RWPE2 (cell line): Measurements from ENCODE around the gene CTDNEP1.

Experiments
- ATAC-seq: fragments of 200-7000 bp; cut with Tn5 transposase; 3 replicates; pipeline ENCODE4 v1.9.1; 2021; ENCODE audit warnings: low read depth
- DNase-seq: peaks from one replicate; pipeline ENCODE4 v3.0.0-alpha.2; 2020; ENCODE audit warnings: low spot score
- H3K27ac ChIP-seq: fragments of 450-650 bp; 2 replicates; pipeline ENCODE4 v1.5.1; 2017; ENCODE audit warnings: mild to moderate bottlenecking; ENCODE audit not compliant: poor library complexity, severe bottlenecking
- H3K27me3 ChIP-seq: fragments of 250-450 bp; sonication (Bioruptor Pico); 2 replicates; pipeline ENCODE4 v1.5.1; 2021; ENCODE audit warnings: mild to moderate bottlenecking, moderate library complexity; ENCODE audit not compliant: insufficient read depth, poor library complexity, severe bottlenecking
- H3K36me3 ChIP-seq: fragments of 250-450 bp; sonication (Bioruptor Pico); 2 replicates; pipeline ENCODE4 v1.5.1; 2020; ENCODE audit warnings: low read depth, mild to moderate bottlenecking, moderate library complexity
- H3K4me1 ChIP-seq: fragments of 250-450 bp; sonication (Bioruptor Pico); 2 replicates; pipeline ENCODE4 v1.5.1; 2021; ENCODE audit warnings: mild to moderate bottlenecking, moderate library complexity; ENCODE audit not compliant: insufficient read depth, poor library complexity, severe bottlenecking
- H3K4me3 ChIP-seq: fragments of 250-450 bp; sonication (Bioruptor Pico); 2 replicates; pipeline ENCODE4 v1.5.1; 2021; ENCODE audit warnings: mild to moderate bottlenecking, moderate library complexity; ENCODE audit not compliant: severe bottlenecking
- H3K9me3 ChIP-seq: fragments of 250-450 bp; sonication (Bioruptor Pico); 2 replicates; pipeline ENCODE4 v1.5.1; 2021; ENCODE audit warnings: mild to moderate bottlenecking, moderate library complexity; ENCODE audit not compliant: severe bottlenecking
- CTCF ChIP-seq: fragments of 450-650 bp; IDR thresholded peaks from one replicate; pipeline ENCODE4 v1.5.1; 2017; ENCODE audit warnings: mild to moderate bottlenecking, moderate library complexity; ENCODE audit not compliant: poor library complexity, severe bottlenecking

The CTDNEP1 gene

GRCh38 chr17:7205561-7205960 lies 46.0 kb downstream of the CTDNEP1 start:
- Histone ChIP-seq H3K4me3 (no peak overlapping the region), H3K9me3 (no peaks in the 10 kb centered on the region), H3K36me3 (peaks cover 22% of the 10 kb centered on the region), H3K27me3 (no peaks in the 10 kb centered on the region), H3K27ac (no peak overlapping the region), H3K4me1 (no peaks in the 10 kb centered on the region)
- ATAC-seq (no peak), DNase-seq (no peak)
- TF ChIP-seq CTCF, result no peak

DNA sequence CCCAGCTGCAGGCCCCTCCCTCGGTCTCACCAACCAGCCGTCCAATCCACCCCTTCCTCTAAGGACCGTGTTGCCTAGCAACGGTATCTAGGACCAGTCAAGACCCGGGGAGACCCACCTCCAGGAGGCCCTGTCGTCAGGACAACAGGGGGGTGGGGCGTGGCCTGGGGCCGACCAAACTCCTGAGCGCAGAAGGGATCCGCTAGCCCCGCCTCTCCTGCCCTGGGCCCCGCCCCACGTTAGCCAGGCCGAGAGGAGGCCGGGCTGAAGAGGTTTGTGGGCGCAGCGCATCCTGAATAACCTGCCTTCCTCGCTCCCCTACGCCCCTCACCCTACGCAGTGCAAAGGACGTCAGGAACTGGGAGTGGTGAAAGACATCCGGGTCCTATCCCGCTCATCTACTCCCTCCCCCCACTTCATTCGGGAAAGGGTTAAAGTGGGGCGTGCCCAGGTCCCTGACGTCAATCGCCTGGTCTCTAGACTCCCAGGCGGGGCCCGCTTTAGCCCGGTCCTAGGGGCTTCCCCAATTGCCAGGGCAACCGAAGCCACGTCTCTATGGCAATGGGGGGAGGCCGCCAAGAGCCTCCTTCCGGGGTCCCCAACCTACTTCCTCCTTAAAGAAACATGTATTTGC lies 46.6 kb downstream of the CTDNEP1 start:
- ATAC-seq, result peak; percentile 25; the same call in 1 of the 3 replicates
- Histone ChIP-seq H3K4me3 (peak overlapping the region; percentile 11), H3K27ac (no peak overlapping the region)

DNA sequence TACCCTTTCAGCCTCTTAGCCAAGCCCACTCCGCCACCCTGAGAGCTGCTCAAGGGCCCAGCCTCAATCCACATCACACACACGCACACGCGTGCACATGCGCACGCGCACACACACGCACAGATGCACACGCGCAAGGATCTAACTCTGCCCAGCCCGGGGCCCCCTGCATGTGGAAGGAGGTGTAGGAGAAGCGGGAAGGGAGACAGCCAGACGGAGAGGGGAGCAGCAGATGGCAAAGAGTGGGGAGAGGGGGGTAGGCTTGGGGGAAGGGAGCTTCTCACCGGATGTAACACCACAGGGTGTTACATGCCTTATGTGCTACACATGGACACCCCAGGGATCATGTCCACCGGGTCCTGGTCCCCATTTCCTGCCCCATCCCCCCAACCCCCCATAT lies 47.2 kb downstream of the CTDNEP1 start:
- Histone ChIP-seq H3K9me3 (no peaks in the 10 kb centered on the region), H3K27ac (no peak overlapping the region), H3K4me1 (no peaks in the 10 kb centered on the region), H3K36me3 (peaks cover 22% of the 10 kb centered on the region), H3K27me3 (no peaks in the 10 kb centered on the region), H3K4me3 (no peak overlapping the region)
- ATAC-seq, result no peak
- TF ChIP-seq CTCF, result no peak
- DNase-seq, result no peak

More for the DNA sequence above, 46.6 kb downstream of the CTDNEP1 start:
- no peak for DNase-seq
- Histone ChIP-seq H3K36me3 (peaks cover 22% of the 10 kb centered on the region), H3K27me3 (no peaks in the 10 kb centered on the region), H3K9me3 (no peaks in the 10 kb centered on the region), H3K4me1 (no peaks in the 10 kb centered on the region)
- no peak for TF ChIP-seq CTCF

- H3K27ac ChIP-seq, result no peak overlapping the region
- ATAC-seq (no peak), DNase-seq (no peak)
- no peak overlapping the region for H3K4me3 ChIP-seq
- TF ChIP-seq CTCF, result no peak
- no peaks in the 10 kb centered on the region for H3K27me3 ChIP-seq
- no peaks in the 10 kb centered on the region for H3K9me3 ChIP-seq
- H3K36me3 ChIP-seq, result peaks cover 22% of the 10 kb centered on the region
- H3K4me1 ChIP-seq, result no peaks in the 10 kb centered on the region
These were observed 48.1 kb downstream of the CTDNEP1 start for GRCh38 chr17:7203391-7203790.

DNA sequence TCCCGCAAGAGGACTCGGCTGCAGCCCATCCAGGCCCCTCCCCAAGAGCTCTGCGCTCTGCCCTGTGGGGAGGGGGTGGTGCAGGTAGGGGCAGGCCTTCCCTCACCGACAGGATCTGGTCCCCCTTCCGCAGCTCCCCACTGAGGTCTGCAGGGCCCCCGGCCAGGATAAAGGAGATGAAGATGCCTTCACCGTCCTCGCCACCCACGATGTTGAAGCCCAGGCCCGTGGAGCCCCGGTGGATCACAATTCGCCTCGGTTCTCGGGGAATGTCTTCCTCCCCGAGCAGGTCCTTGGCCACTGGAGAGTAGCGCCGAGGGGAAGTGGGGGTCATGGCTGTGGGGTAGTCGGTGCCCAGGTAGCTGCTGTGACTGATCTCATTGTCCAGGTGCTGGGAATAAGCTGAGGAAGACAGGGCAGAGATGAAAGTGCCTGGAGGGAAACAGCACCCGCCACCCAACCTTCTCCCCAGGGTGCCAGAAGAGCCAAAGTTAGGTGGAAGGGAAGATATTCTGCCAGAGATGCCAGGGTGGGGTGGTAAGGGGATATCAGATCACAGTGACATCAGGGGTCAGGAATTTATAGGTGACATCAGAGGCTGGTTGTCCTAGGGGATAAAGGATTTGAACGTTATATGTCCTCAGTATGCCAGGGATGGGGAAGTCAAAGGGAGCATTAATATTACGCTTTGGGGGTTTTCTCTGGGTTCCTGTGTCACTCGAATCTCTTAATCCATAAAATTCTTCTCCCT lies 54.7 kb downstream of the CTDNEP1 start:
- TF ChIP-seq CTCF, result no peak
- no peak overlapping the region for H3K4me3 ChIP-seq
- no peaks in the 10 kb centered on the region for H3K27me3 ChIP-seq
- H3K4me1 ChIP-seq, result no peaks in the 10 kb centered on the region
- ATAC-seq, result no peak
- no peak overlapping the region for H3K27ac ChIP-seq
- no peaks in the 10 kb centered on the region for H3K9me3 ChIP-seq
- H3K36me3 ChIP-seq, result peaks cover 23% of the 10 kb centered on the region
- DNase-seq, result no peak
